KMS-11 (cell line): ENCODE data around the gene VCL.

Source experiments
- H2AFZ ChIP-seq: fragments of 200-600 bp; sonication (generic); 2 replicates; pipeline ENCODE4 v1.6.1; 2016; ENCODE audit warnings: antibody characterized with exemption, mixed run types, low read depth
- H3K27ac ChIP-seq: fragments of 200-600 bp; sonication (generic); 2 replicates; pipeline ENCODE4 v1.6.1; 2016; ENCODE audit warnings: mild to moderate bottlenecking, mixed run types
- H3K27me3 ChIP-seq: fragments of 200-600 bp; sonication (generic); 2 replicates; pipeline ENCODE4 v1.6.1; 2017; ENCODE audit warnings: mild to moderate bottlenecking, low read depth, mixed run types, moderate library complexity; ENCODE audit not compliant: insufficient read depth
- H3K36me3 ChIP-seq: fragments of 200-600 bp; sonication (generic); 2 replicates; pipeline ENCODE4 v1.6.1; 2017; ENCODE audit warnings: mild to moderate bottlenecking, mixed run types; ENCODE audit not compliant: insufficient read depth
- H3K4me1 ChIP-seq: fragments of 200-600 bp; sonication (generic); 2 replicates; pipeline ENCODE4 v1.6.1; 2016; ENCODE audit warnings: mild to moderate bottlenecking, low read depth, mixed run types; ENCODE audit not compliant: poor library complexity, severe bottlenecking
- H3K4me2 ChIP-seq: fragments of 200-600 bp; sonication (generic); 2 replicates; pipeline ENCODE4 v1.7.0; 2016; ENCODE audit warnings: mild to moderate bottlenecking, mixed run types
- H3K4me3 ChIP-seq: fragments of 200-600 bp; sonication (generic); IDR thresholded peaks from 2 replicates; pipeline ENCODE4 v1.6.1; 2017; ENCODE audit warnings: low read depth, low read length, mixed read lengths; ENCODE audit not compliant: insufficient read depth
- H3K79me2 ChIP-seq: fragments of 200-600 bp; sonication (generic); 2 replicates; pipeline ENCODE4 v1.6.1; 2016; ENCODE audit warnings: low read depth, mixed run types; ENCODE audit not compliant: insufficient read depth
- H3K9ac ChIP-seq: fragments of 200-600 bp; sonication (generic); 2 replicates; pipeline ENCODE4 v1.6.1; 2016; ENCODE audit warnings: mild to moderate bottlenecking, mixed run types
- H4K20me1 ChIP-seq: fragments of 200-600 bp; sonication (generic); 2 replicates; pipeline ENCODE4 v1.6.1; 2016; ENCODE audit warnings: mild to moderate bottlenecking, mixed run types; ENCODE audit not compliant: insufficient read depth
- TF ChIP-seq, protein P1 (sequence below): fragments of 200-600 bp; sonication (generic); conservative IDR thresholded peaks from 2 replicates; pipeline ENCODE4 v1.6.1; 2017; ENCODE audit warnings: low read depth, mild to moderate bottlenecking, antibody characterized with exemption, low read length, moderate library complexity, mixed read lengths

The VCL gene

DNA sequence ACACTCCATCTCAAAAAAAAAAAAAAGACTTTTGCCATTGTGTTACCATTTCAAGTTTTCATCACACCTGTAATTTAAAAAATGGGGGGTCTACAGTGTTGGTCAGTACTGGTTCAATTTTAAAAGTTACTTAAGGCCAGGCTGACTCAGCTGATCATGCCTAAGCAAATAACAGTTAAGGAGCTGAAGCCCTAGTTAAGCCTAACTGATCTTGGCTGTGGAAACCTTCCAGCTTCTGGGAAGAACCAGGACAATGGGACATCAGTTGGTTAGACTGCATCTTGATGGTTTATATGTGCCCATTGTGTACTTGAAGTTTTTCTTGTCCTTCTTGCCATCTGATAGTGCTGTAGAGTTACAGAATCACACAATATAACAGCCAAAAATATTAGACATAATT is 26.7 kb downstream of the VCL start:
- Histone ChIP-seq H3K27ac (no peak overlapping the region), H3K4me2 (no peak overlapping the region), H3K79me2 (no peaks in the 10 kb centered on the region), H2AFZ (no peak overlapping the region), H3K36me3 (no peaks in the 10 kb centered on the region), H4K20me1 (no peaks in the 10 kb centered on the region), H3K9ac (no peak overlapping the region), H3K4me3 (no peak overlapping the region), H3K4me1 (no peaks in the 10 kb centered on the region), H3K27me3 (no peaks in the 10 kb centered on the region)
- TF ChIP-seq, protein P1, sequence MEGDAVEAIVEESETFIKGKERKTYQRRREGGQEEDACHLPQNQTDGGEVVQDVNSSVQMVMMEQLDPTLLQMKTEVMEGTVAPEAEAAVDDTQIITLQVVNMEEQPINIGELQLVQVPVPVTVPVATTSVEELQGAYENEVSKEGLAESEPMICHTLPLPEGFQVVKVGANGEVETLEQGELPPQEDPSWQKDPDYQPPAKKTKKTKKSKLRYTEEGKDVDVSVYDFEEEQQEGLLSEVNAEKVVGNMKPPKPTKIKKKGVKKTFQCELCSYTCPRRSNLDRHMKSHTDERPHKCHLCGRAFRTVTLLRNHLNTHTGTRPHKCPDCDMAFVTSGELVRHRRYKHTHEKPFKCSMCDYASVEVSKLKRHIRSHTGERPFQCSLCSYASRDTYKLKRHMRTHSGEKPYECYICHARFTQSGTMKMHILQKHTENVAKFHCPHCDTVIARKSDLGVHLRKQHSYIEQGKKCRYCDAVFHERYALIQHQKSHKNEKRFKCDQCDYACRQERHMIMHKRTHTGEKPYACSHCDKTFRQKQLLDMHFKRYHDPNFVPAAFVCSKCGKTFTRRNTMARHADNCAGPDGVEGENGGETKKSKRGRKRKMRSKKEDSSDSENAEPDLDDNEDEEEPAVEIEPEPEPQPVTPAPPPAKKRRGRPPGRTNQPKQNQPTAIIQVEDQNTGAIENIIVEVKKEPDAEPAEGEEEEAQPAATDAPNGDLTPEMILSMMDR = no peak

DNA sequence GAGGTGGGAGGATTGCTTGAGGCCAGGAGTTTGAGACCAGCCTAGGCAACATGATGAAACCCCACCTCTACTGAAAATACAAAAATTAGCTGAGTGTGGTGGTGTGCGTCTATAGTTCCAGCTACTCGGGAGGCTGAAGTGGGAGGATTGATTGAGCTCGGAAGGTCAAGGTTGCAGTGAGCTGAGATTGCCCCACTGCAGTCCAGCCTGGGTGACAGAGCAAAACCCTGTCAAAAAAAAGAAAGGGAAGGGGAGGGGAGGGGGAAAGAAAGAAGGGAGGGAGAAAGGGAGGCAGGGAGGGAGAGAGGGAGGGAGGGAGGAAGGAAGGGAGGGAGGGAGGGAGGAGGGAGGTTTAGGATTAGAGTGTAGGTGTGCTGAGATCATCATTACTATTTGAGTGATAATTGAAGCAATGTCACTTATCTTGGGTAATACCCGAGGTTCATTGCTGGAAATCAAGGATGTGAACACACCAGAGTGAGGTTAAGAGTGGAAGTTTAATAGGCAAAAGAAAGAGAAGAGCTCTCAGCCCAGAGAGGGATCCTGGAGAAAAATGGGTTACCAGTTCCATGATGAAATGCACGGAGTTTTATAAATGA is 27.6 kb downstream of the VCL start:
- TF ChIP-seq, protein P1 = no peak
- no peaks in the 10 kb centered on the region for H3K4me1 ChIP-seq
- H3K27ac ChIP-seq = no peak overlapping the region
- no peaks in the 10 kb centered on the region for H3K79me2 ChIP-seq
- H3K27me3 ChIP-seq = no peaks in the 10 kb centered on the region
- no peak overlapping the region for H2AFZ ChIP-seq
- H3K36me3 ChIP-seq = no peaks in the 10 kb centered on the region
- no peaks in the 10 kb centered on the region for H4K20me1 ChIP-seq
- H3K9ac ChIP-seq = no peak overlapping the region
- no peak overlapping the region for H3K4me2 ChIP-seq
- no peak overlapping the region for H3K4me3 ChIP-seq

DNA sequence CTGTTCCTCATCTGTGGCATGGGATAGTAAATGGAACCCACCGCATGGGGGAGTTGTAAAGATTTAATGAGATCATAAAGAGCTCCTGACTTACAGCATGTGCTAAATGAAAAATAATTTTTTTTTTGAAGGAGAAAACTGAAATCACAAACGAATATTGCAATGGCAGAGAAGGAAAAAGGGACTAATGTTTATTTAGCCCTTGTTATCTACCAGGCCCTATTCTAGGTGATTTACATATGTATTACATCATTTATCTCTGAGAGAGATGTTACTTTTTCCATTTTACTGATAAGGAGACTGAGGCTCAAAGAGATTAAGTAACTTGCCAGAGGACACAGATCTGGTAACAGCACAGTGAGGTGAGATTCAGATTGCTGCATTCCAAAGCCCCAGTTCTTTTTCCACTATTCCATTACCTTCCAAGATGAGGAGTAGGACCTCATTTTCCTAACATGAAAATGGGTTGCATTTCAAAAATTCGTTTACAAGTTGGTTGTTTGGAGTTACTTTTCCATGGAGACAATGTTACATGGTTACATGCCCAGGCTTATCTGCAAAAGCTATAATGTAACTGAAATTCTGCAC is 28.6 kb downstream of the VCL start:
- Histone ChIP-seq H2AFZ (no peak overlapping the region), H3K4me3 (no peak overlapping the region), H3K36me3 (no peaks in the 10 kb centered on the region), H4K20me1 (no peaks in the 10 kb centered on the region), H3K9ac (no peak overlapping the region), H3K4me1 (no peaks in the 10 kb centered on the region), H3K27ac (no peak overlapping the region), H3K4me2 (no peak overlapping the region), H3K79me2 (no peaks in the 10 kb centered on the region), H3K27me3 (no peaks in the 10 kb centered on the region)
- TF ChIP-seq, protein P1 = no peak

DNA sequence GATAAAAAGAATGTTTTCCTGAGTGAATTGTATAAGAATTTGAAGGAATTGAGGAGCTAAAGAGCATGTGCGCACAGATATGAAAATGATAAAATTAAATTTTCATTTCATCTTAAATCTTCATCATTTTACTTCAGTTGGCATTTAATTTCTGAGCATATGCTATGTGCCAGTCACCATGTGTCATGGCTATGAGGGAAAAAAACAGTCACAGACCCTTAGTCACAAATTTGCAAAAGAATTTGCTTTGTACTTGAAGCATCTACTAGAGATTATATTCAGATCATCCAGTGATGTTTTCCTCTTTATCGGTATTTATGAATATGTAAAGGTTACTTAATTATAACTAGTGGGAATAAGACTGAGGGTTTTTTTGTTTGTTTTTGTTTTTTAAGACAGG is 29.8 kb downstream of the VCL start:
- H3K9ac ChIP-seq = no peak overlapping the region
- no peaks in the 10 kb centered on the region for H4K20me1 ChIP-seq
- no peak overlapping the region for H2AFZ ChIP-seq
- TF ChIP-seq, protein P1 = no peak
- H3K4me2 ChIP-seq = no peak overlapping the region
- H3K4me3 ChIP-seq = no peak overlapping the region
- H3K27me3 ChIP-seq = no peaks in the 10 kb centered on the region
- no peaks in the 10 kb centered on the region for H3K79me2 ChIP-seq
- no peaks in the 10 kb centered on the region for H3K4me1 ChIP-seq
- no peaks in the 10 kb centered on the region for H3K36me3 ChIP-seq
- H3K27ac ChIP-seq = no peak overlapping the region
